Measurements from ENCODE around the gene SHISA6. TPM values are rescaled to one million over a fixed set of nuclear protein-coding genes. Genes with fewer than 3 reads are reported as not detected.

SHISA6 gene
- total and polyA plus RNA-seq, 2 donors (not counting 1 experiment from before 2014, with no cell fraction given), result not detected

DNA sequence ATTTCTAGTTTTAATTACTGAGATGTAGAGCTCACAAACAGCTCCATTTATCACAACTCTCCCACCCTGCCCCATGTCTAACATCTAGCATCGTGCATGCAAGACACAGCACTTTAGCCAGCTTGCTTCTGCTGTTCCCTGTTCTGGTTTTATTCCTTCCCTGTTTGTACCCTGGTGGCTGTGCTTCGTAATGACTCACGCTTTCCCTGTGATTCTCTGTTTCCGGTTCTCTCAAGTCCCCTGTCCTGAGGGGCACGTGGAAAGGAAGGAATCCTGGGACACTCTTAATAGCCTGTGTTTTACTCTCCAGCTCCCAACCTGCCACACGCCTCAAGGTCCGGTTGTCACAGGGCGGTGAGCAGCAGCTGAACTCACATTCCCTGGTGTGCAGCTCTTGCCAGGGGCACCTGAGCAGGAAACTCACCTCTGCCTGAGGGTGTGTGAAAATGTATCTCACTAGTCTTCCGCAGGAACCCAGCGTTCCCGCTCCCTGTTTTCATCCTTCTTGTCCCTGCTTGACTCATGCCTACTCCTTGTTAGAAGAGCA is 10.6 kb downstream of the SHISA6 start:
- TF ChIP-seq, protein P1, sequence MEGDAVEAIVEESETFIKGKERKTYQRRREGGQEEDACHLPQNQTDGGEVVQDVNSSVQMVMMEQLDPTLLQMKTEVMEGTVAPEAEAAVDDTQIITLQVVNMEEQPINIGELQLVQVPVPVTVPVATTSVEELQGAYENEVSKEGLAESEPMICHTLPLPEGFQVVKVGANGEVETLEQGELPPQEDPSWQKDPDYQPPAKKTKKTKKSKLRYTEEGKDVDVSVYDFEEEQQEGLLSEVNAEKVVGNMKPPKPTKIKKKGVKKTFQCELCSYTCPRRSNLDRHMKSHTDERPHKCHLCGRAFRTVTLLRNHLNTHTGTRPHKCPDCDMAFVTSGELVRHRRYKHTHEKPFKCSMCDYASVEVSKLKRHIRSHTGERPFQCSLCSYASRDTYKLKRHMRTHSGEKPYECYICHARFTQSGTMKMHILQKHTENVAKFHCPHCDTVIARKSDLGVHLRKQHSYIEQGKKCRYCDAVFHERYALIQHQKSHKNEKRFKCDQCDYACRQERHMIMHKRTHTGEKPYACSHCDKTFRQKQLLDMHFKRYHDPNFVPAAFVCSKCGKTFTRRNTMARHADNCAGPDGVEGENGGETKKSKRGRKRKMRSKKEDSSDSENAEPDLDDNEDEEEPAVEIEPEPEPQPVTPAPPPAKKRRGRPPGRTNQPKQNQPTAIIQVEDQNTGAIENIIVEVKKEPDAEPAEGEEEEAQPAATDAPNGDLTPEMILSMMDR (conservative IDR thresholded peaks at IDR 0.05 in 1 of 2, IDR thresholded peaks at IDR 0.05 in 1 of 2; ENCODE audit: low read depth in 1 of 2, low read length in 2 of 2), result no peak
- TF ChIP-seq EZH2 (IDR thresholded peaks at IDR 0.05; ENCODE audit: low read length, missing control alignments), result no peak
- no peak overlapping the region for H3K27ac ChIP-seq (ENCODE audit: insufficient read depth, low read length)
- H3K36me3 ChIP-seq (ENCODE audit: control insufficient read depth, insufficient read depth, low read length), result no peaks in the 10 kb centered on the region
- no peaks in the 10 kb centered on the region for H3K27me3 ChIP-seq (ENCODE audit: control insufficient read depth, insufficient read depth, low read length)
- H2AFZ ChIP-seq (ENCODE audit: low read length), result no peak overlapping the region
- H3K4me2 ChIP-seq (ENCODE audit: extremely low read depth, insufficient read depth, low read length), result no peak overlapping the region
- H3K4me1 ChIP-seq (ENCODE audit: control insufficient read depth, extremely low read depth, insufficient read depth, low read length), result no peaks in the 10 kb centered on the region
- H3K4me3 ChIP-seq (replicated peaks in 1 of 4; ENCODE audit: control extremely low read depth in 1 of 4, insufficient read depth in 1 of 4, low read depth in 3 of 4, low read length in 4 of 4), result no peak overlapping the region
- no peaks in the 10 kb centered on the region for H4K20me1 ChIP-seq (ENCODE audit: control insufficient read depth, extremely low read depth, insufficient read depth, low read length)
- no peak overlapping the region for H3K9ac ChIP-seq (ENCODE audit: insufficient read depth, low read length)
- DNase-seq (ENCODE audit: low read depth in 2 of 2), result no peak
- no peaks in the 10 kb centered on the region for H3K9me3 ChIP-seq (ENCODE audit: control insufficient read depth, insufficient read depth, low read depth, low read length)
- no peaks in the 10 kb centered on the region for H3K79me2 ChIP-seq (ENCODE audit: control insufficient read depth, insufficient read depth, low read length)

DNA sequence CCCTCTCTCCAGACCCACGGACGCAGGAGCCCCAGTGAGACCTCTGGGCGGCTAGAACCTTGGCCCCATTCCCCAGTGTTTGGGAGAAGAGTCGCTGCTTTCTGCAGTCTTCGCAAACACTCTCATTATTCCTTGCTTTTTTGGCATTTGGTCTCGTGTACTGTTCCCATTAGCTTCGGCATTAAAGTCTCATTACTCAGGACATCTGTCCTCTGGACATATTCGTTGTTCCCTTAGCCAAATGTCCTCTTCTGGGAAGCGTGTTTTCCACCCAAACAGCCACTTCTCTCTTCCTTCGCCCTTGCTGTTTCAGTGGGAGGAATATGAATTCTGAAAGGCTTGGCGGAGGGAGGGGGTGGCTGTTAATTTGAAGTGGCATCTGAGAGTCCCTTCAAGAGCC is 11.1 kb downstream of the SHISA6 start:
- Histone ChIP-seq H3K9ac (ENCODE audit: insufficient read depth, low read length) (no peak overlapping the region), H4K20me1 (ENCODE audit: control insufficient read depth, extremely low read depth, insufficient read depth, low read length) (no peaks in the 10 kb centered on the region), H3K79me2 (ENCODE audit: control insufficient read depth, insufficient read depth, low read length) (no peaks in the 10 kb centered on the region), H3K4me1 (ENCODE audit: control insufficient read depth, extremely low read depth, insufficient read depth, low read length) (no peaks in the 10 kb centered on the region), H2AFZ (ENCODE audit: low read length) (no peak overlapping the region), H3K36me3 (ENCODE audit: control insufficient read depth, insufficient read depth, low read length) (no peaks in the 10 kb centered on the region), H3K4me3 (replicated peaks in 1 of 4; ENCODE audit: control extremely low read depth in 1 of 4, insufficient read depth in 1 of 4, low read depth in 3 of 4, low read length in 4 of 4) (no peak overlapping the region), H3K9me3 (ENCODE audit: control insufficient read depth, insufficient read depth, low read depth, low read length) (no peaks in the 10 kb centered on the region), H3K4me2 (ENCODE audit: extremely low read depth, insufficient read depth, low read length) (no peak overlapping the region), H3K27ac (ENCODE audit: insufficient read depth, low read length) (no peak overlapping the region), H3K27me3 (ENCODE audit: control insufficient read depth, insufficient read depth, low read length) (no peaks in the 10 kb centered on the region)
- no peak for TF ChIP-seq EZH2 (IDR thresholded peaks at IDR 0.05; ENCODE audit: low read length, missing control alignments)
- TF ChIP-seq, protein P1 (conservative IDR thresholded peaks at IDR 0.05 in 1 of 2, IDR thresholded peaks at IDR 0.05 in 1 of 2; ENCODE audit: low read depth in 1 of 2, low read length in 2 of 2), result no peak
- DNase-seq (ENCODE audit: low read depth in 2 of 2), result no peak

DNA sequence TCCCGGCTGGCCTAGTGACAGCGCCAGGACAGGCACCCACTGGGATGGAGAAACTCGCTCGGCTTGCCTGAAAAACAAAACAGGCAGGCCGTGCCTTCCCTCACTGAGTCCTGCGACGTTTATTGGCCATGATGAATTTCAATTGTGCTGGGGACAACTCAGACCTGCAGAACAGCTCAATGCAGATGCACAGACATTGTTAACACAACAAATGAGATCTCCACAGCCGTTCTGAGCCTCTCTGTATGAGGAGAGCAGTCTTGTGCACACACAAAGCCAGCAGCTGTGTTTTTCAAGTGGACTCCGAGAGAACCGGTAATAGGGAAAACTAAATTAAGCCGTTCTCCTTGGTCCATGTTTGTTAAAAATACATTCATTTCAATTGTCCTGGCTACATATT is 15.9 kb downstream of the SHISA6 start:
- Histone ChIP-seq H3K9ac (ENCODE audit: insufficient read depth, low read length) (no peak overlapping the region), H3K79me2 (ENCODE audit: control insufficient read depth, insufficient read depth, low read length) (no peaks in the 10 kb centered on the region)

More for the DNA sequence above, 15.9 kb downstream of the SHISA6 start:
- H3K9me3 ChIP-seq (ENCODE audit: control insufficient read depth, insufficient read depth, low read depth, low read length), result no peaks in the 10 kb centered on the region
- no peaks in the 10 kb centered on the region for H4K20me1 ChIP-seq (ENCODE audit: control insufficient read depth, extremely low read depth, insufficient read depth, low read length)
- H3K4me1 ChIP-seq (ENCODE audit: control insufficient read depth, extremely low read depth, insufficient read depth, low read length), result no peaks in the 10 kb centered on the region
- TF ChIP-seq, protein P1 (conservative IDR thresholded peaks at IDR 0.05 in 1 of 2, IDR thresholded peaks at IDR 0.05 in 1 of 2; ENCODE audit: low read depth in 1 of 2, low read length in 2 of 2), result no peak
- no peak for TF ChIP-seq EZH2 (IDR thresholded peaks at IDR 0.05; ENCODE audit: low read length, missing control alignments)
- no peak overlapping the region for H2AFZ ChIP-seq (ENCODE audit: low read length)
- no peak overlapping the region for H3K4me3 ChIP-seq (replicated peaks in 1 of 4; ENCODE audit: control extremely low read depth in 1 of 4, insufficient read depth in 1 of 4, low read depth in 3 of 4, low read length in 4 of 4)
- no peaks in the 10 kb centered on the region for H3K36me3 ChIP-seq (ENCODE audit: control insufficient read depth, insufficient read depth, low read length)
- no peak overlapping the region for H3K27ac ChIP-seq (ENCODE audit: insufficient read depth, low read length)
- no peak for DNase-seq (ENCODE audit: low read depth in 2 of 2)
- H3K4me2 ChIP-seq (ENCODE audit: extremely low read depth, insufficient read depth, low read length), result no peak overlapping the region
- no peaks in the 10 kb centered on the region for H3K27me3 ChIP-seq (ENCODE audit: control insufficient read depth, insufficient read depth, low read length)

Measured in fibroblast of lung (primary cell).